Glutamatergic neuron (in vitro differentiated cells): ENCODE data around the gene LTBP4. TPM values are rescaled to one million over a fixed set of nuclear protein-coding genes. Genes with fewer than 3 reads are reported as not detected.
A peak's percentile ranks its signal among the peaks of the same experiment; 100 is the strongest.

Source experiments
- DNase-seq: peaks from one replicate; pipeline ENCODE4 v3.0.0; 2022
- H3K27ac Mint-ChIP-seq: one replicate; pipeline ENCODE4 v1.8.0; 2020; ENCODE audit warnings: mild to moderate bottlenecking, mixed read lengths, inconsistent platforms; ENCODE audit not compliant: unreplicated experiment
- H3K27me3 Mint-ChIP-seq: one replicate; pipeline ENCODE4 v1.8.0; 2020; ENCODE audit warnings: mild to moderate bottlenecking, moderate library complexity, mixed read lengths, inconsistent platforms; ENCODE audit not compliant: unreplicated experiment
- H3K36me3 Mint-ChIP-seq: one replicate; pipeline ENCODE4 v1.8.0; 2020; ENCODE audit warnings: mild to moderate bottlenecking, mixed read lengths, inconsistent platforms; ENCODE audit not compliant: unreplicated experiment
- H3K4me1 Mint-ChIP-seq: one replicate; pipeline ENCODE4 v1.8.0; 2020; ENCODE audit warnings: mild to moderate bottlenecking, low read depth, mixed read lengths, inconsistent platforms; ENCODE audit not compliant: unreplicated experiment
- H3K4me3 Mint-ChIP-seq: one replicate; pipeline ENCODE4 v1.8.0; 2020; ENCODE audit warnings: mild to moderate bottlenecking, mixed read lengths, inconsistent platforms; ENCODE audit not compliant: unreplicated experiment
- H3K9me3 Mint-ChIP-seq: one replicate; pipeline ENCODE4 v1.8.0; 2020; ENCODE audit warnings: mild to moderate bottlenecking, moderate library complexity, mixed read lengths, inconsistent platforms; ENCODE audit not compliant: unreplicated experiment
- total RNA-seq: library from RNA; stranded (reverse); fragmentation: NEBNext Ultra II Directional; extraction: Animal tissue kit (Norgen Biotek cat#: 25700); gene quantifications from one replicate; pipeline ENCODE4 v1.2.1, GENCODE V29; 2021; ENCODE audit not compliant: unreplicated experiment
- TF ChIP-seq, protein P1 (sequence below): fragments of 200-600 bp; sonication (generic); IDR thresholded peaks from one replicate; pipeline ENCODE4 v1.5.0; 2021; ENCODE audit not compliant: partially characterized antibody, unreplicated experiment

Gene LTBP4
- total RNA-seq, 1 donor from 2014 or later: 169 TPM

GRCh38 chr19:40598121-40598917 lies 2.9 kb upstream of the LTBP4 start:
- TF ChIP-seq, protein P1, sequence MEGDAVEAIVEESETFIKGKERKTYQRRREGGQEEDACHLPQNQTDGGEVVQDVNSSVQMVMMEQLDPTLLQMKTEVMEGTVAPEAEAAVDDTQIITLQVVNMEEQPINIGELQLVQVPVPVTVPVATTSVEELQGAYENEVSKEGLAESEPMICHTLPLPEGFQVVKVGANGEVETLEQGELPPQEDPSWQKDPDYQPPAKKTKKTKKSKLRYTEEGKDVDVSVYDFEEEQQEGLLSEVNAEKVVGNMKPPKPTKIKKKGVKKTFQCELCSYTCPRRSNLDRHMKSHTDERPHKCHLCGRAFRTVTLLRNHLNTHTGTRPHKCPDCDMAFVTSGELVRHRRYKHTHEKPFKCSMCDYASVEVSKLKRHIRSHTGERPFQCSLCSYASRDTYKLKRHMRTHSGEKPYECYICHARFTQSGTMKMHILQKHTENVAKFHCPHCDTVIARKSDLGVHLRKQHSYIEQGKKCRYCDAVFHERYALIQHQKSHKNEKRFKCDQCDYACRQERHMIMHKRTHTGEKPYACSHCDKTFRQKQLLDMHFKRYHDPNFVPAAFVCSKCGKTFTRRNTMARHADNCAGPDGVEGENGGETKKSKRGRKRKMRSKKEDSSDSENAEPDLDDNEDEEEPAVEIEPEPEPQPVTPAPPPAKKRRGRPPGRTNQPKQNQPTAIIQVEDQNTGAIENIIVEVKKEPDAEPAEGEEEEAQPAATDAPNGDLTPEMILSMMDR: peak; percentile 98
- peak; percentile 96 for DNase-seq
- no peaks in the 10 kb centered on the region for H3K36me3 Mint-ChIP-seq
- H3K27me3 Mint-ChIP-seq: peaks cover 16% of the 10 kb centered on the region
- H3K4me1 Mint-ChIP-seq: peaks cover 22% of the 10 kb centered on the region
- H3K4me3 Mint-ChIP-seq: peak overlapping the region; percentile 85
- H3K9me3 Mint-ChIP-seq: no peaks in the 10 kb centered on the region
- no peak overlapping the region for H3K27ac Mint-ChIP-seq

DNA sequence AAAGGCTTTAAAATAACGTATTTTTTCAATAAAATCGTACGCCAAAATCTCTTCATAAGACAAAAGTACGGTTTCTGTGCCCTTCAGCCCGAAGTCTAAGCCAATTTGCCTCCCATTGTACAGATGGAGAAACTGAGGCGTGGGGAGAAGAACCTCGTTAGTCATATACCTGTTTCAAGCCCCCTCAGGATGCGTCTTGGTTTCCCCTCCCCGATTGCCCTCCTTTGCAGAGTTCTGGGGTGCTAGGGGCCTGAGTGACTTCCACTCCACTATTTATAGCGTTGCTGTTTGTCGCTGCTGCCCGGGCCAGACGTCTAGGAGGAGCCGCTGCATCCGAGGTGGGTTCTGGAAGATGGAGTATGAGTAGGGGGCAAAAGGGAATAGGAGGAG lies 2.3 kb upstream of the LTBP4 start:
- peak overlapping the region; percentile 85 for H3K4me3 Mint-ChIP-seq
- peaks cover 22% of the 10 kb centered on the region for H3K4me1 Mint-ChIP-seq
- peaks cover 16% of the 10 kb centered on the region for H3K27me3 Mint-ChIP-seq
- H3K27ac Mint-ChIP-seq: no peak overlapping the region
- no peaks in the 10 kb centered on the region for H3K36me3 Mint-ChIP-seq
- TF ChIP-seq, protein P1: peak; percentile 24
- DNase-seq: no peak
- H3K9me3 Mint-ChIP-seq: no peaks in the 10 kb centered on the region

DNA sequence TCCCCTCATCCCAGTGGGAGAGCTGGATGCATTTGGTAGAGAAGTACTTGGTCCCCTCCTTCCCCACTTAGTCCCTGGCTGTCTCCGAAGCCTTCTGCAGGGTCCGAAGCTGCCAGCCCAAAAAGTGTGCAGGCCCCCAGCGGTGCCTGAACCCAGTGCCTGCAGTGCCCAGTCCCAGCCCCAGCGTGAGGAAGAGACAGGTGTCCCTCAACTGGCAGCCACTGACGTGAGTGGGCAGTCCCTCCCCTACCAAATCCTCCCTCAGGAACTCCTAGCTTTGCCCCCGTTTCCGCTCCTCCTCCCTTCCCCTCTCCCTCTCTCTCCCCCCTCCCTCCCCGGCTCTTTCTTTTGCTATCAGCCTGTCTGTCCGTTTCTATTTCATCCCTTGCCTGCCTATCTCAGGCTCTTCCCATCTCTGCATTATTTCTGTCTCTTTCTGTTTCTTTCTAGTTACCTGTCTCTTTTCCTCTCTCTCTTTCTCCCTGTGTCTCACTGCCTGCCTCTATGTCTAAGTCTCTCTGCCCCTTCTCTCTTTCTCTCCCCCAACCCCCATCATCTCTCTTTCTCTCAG lies 1.8 kb upstream of the LTBP4 start:
- Mint-ChIP-seq H3K4me3 (peak overlapping the region; percentile 72), H3K9me3 (no peaks in the 10 kb centered on the region), H3K4me1 (peaks cover 21% of the 10 kb centered on the region), H3K36me3 (no peaks in the 10 kb centered on the region), H3K27me3 (peaks cover 19% of the 10 kb centered on the region), H3K27ac (no peak overlapping the region)
- DNase-seq: no peak
- TF ChIP-seq, protein P1: no peak

DNA sequence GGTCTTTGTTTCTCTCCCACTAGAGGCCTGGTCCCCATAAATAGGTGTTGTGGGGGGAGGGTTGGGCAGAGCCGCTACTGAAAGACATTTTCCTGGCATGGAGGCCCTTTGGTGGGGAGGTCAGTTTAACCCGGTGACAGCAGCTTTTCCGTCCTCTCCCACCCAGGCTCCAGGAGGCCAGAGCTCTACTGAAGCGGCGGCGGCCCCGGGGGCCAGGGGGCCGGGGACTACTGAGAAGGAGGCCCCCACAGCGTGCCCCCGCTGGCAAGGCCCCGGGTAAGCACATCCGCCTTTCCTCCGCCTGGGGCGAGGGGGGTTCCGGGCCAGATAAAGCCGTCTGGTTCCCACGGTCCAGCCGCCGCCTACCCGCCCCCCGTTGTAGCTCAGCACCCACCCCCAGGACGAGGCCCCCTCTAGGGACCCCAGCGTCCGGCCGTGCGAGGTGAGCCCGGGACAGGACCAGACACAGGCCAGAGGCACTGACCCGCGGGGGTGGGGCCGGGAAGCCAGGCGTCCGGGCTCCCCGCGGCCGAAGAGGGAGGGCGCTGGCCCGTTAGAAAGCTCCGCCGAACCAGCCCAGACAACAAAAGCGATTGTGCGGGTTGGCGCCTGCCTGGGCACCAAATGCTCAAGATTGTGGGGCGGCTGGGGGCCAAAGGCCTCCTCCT lies 1.1 kb upstream of the LTBP4 start:
- peak overlapping the region; percentile 79 for H3K4me3 Mint-ChIP-seq
- H3K36me3 Mint-ChIP-seq: no peaks in the 10 kb centered on the region
- TF ChIP-seq, protein P1: no peak
- H3K9me3 Mint-ChIP-seq: no peaks in the 10 kb centered on the region
- DNase-seq: no peak
- no peak overlapping the region for H3K27ac Mint-ChIP-seq
- H3K27me3 Mint-ChIP-seq: peaks cover 22% of the 10 kb centered on the region
- peaks cover 16% of the 10 kb centered on the region for H3K4me1 Mint-ChIP-seq

DNA sequence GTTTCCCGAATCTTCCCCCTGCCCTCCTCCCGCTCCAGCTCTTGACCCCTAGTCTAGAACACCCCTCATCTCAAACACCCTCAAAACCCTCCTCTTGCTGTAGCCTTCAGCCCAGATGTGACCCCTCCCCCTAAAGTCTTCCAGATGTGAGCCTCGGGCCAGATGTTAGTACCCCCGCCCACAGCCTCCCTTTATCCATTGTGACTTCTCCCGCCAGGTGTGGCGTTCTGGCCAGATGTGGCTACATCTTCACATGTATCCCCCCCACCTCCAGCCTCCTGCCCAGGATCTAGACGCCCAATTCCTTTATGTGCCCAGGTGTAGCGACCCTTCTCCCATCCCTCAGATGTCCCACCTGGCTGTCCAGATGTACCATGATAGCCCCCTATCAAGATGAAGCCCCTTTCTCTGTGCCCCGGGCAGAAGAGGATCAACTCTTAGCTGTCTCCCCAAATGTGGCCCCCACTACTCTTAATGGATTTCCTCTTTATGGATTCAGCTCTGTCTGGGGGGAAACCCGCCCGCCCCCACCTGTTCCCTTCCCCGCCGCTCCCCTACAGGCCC lies 517 bp upstream of the LTBP4 start:
- Mint-ChIP-seq H3K27me3 (peaks cover 25% of the 10 kb centered on the region), H3K4me3 (peak overlapping the region; percentile 79), H3K36me3 (no peaks in the 10 kb centered on the region), H3K4me1 (peaks cover 16% of the 10 kb centered on the region), H3K27ac (no peak overlapping the region), H3K9me3 (no peaks in the 10 kb centered on the region)
- TF ChIP-seq, protein P1: no peak
- no peak for DNase-seq
